ENCODE data around the gene RABL3.
"Not testable (repeated sequence)": the region's sequence is repeated elsewhere in the genome, so short reads cannot be mapped to it uniquely, and the experiment has no call there.

RABL3 gene, protein sequence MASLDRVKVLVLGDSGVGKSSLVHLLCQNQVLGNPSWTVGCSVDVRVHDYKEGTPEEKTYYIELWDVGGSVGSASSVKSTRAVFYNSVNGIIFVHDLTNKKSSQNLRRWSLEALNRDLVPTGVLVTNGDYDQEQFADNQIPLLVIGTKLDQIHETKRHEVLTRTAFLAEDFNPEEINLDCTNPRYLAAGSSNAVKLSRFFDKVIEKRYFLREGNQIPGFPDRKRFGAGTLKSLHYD

DNA sequence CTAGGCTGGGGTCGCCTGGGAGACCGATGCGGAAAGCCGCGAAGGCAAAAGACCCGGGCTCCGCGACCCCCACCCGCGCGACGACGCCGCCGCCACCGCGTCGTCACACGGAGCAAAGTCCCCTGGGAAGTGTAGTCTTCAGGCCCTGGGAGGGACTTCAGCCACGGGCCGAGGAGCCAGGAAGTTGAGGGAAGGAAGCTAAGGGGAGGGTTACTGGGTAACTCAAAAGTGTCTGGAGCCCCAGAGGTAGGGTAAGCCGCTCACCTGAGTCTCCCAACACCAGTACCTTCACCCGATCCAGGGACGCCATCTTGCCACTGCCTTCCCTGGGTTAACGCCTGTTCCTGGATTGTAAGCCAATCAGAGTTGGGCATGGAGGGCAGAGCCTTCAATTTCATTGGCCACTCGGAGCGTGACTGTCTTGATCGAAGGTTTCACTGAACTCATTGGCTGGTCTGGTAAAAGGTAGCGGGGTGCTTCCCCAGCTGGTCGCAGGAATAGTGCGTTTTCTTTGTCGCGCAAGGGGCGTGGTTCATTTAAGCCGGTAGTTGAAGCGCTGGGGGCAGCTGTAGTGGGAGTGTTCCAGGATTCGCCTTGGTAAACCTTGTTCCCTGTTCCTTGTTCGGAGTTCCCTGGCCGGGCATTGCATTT, at the start of gene RABL3, which contains the start of gene GTF2E1:
TSS of gene RABL3 (minus strand) at position 319 of the 651 bp plus-strand sequence. CDS start at position 310, 9 bp downstream.
TSS of gene GTF2E1 (plus strand) at position 547 of the 651 bp plus-strand sequence. CDS start 7,809 bp downstream, outside the sequence.
- peak; percentile 98 for DNase-seq

DNA sequence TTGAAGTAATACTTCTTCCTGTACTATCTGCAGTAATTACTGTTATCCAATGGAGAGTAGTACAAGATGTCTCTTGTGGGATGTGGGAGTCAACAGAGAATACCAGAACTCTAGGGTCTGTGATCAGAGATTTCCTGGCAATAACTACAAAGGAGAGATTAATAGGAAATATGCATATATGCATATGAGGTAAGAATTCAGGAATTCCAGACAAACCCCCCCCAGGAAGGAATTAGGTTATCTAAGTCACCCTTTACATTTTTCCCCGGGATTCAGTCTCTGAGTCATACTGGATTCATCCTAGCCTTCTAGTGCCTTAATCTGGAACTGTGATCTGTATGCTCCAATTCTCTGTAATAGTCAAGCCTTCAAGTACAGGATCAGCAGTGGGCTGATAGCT, 49.6 kb upstream of the RABL3 start:
- no peak for DNase-seq

DNA sequence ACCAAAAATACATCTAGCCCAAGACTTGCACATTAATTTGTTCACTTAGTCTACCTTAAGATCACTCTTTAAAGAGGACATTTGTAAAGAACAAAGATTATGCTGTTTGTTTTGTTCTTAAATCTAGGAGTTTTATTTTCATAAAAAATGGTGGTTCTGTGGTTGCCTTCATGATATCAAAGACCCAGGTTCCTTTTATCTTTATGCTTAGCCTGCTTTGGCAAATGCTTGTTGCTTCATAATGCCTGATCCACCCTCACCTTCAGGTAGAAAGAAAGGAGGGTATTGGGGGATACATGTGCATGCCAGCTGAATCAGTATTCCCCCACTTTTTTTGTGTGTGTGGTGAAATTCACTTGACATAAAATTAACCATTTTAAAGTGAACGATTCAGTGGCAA, 48.7 kb upstream of the RABL3 start:
- DNase-seq, result no peak

DNA sequence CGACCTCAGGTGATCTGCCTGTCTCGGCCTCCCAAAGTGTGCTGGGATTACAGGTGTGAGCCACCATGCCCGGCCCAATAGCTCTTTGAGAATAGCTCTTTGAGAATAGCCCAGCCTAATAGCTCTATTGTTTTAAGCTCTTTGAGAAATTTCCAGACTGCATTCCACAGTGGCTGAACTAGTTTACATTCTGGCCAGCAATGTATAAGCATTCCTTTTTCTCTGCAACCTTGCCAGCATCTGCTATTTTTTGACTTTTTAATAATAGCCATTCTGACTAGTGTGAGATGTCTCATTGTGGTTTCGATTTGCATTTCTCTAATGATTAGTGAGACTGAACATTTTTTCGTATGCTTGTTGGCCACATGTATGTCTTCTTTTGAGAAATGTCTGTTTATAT, 43.5 kb upstream of the RABL3 start:
- not testable (repeated sequence) for DNase-seq

DNA sequence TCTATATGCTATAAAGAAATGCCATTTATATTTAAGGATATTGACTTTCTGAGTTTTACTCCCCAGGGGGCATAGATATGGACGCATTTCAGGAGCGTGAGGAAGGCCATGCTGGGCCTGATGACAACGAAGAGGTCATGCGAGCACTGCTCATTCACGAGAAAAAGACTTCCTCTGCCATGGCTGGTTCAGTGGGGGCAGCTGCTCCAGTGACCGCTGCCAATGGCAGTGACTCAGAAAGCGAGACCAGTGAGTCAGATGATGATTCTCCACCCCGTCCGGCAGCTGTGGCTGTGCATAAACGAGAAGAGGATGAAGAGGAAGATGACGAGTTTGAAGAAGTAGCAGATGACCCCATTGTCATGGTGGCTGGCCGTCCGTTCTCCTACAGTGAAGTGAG, 38.7 kb upstream of the RABL3 start:
- DNase-seq, result no peak

DNA sequence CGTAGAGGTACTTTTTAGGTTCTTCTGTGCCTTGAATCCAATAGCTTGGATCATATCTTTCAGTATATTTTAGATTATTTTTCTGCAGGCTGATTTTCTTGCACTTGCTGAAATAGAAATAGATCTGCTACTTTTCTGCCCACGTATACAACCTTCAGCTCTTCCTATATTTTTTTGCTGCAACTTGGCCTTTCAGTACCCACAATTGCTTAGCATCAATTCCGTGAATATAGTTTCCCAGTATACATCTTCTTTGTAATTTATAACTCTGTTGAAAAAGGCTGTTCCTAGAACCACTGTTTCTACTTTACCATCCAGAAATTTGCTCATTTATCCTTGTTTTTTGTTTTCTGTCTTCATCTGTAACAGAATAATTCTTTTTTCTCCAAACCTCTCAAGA, 36.5 kb upstream of the RABL3 start:
- no peak for DNase-seq

DNA sequence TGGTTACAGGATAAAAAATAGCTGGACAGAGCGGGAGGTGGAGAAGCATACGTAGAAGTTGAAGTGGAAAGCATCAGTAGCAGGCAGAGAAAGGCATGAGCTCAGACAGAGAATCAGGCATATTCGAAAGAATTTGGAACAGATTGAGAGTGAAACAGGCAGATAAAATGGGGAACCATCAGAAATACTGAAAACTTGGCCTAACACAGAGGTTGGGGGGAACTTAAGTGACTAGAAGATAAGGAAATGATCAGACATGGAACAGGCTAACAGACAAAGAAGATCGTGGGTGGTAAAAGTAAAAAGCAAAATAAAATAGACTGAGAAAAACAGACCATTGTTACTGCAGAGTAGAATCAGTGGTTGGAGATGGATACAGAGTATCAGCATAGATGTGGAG, 33.1 kb upstream of the RABL3 start:
- no peak for DNase-seq

DNA sequence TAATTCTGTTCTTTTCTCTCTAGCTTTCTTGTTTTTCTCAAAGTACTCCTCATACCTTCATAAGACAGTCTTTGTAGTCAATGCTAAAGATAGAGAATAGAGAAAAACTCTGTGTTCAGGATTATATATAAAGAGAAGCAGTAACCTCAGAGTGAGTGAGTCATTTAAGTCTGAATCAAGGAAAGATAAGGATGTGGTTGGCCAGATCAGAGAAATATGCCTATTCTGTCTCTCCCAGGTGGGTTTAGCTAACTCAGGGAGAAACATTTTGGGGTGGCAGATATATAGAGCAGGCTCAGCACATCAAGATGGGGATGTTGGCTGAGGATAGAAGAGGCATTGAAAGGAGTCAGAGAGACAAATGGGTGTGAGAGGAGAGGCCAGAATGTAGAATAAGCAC, 31.6 kb upstream of the RABL3 start:
- DNase-seq, result no peak

DNA sequence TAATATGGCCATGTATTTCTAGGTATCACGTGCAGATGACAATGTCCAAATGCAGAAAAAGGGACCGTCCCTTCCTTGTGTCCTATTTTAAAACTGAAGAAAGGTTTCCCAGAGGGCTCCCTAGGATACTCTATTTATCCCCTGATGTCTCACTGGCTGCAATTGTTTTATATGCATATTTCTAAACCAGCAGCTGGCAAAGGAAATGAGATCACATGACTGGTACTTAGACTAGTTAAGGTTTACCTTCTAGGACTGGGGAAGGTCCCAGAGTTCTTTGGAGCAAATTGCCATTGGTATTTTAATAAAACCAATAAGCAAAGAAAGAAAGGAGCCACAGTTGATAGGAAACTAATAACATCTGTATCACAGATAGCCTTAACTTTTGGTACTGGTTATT, 29.8 kb upstream of the RABL3 start:
- no peak for DNase-seq

DNA sequence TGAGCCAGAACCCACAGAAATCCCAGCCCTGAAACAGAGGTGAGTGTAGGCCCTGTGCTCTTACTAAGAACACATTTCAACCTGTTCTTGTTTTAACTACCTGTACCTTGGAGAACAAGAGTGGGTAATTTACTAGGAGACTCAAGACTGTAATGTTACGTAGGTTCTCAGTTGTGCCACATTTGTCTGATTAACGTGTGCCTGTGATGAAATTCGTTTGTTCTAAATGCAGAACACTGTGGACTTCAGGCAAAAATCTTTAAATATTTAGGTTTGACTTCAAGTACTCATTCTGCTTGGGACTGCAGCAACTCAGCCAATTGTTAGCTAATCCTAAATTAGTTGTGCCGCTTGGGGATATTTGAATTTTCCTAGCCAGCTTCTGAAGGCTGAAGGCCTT, 28.6 kb upstream of the RABL3 start:
- no peak for DNase-seq

DNA sequence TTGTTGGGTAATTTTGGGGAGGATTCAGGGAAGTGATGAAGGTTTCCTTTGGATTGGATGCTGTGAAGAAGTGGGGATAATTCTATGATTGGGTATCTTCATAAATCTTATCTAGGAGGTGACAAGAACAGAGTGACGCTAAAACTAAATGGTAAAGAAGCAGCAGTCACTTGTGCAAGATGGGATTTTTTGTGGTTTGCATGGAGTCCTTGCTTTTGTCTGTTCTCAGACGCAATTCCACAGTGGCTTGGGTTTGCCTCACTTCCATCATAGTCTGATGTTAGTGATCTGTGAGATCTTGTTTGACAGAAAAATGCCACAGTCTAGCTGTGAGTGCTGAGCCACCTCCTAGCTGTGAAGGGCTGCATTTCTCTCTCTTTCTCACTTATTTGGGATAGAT, 27.1 kb upstream of the RABL3 start:
- DNase-seq, result no peak

DNA sequence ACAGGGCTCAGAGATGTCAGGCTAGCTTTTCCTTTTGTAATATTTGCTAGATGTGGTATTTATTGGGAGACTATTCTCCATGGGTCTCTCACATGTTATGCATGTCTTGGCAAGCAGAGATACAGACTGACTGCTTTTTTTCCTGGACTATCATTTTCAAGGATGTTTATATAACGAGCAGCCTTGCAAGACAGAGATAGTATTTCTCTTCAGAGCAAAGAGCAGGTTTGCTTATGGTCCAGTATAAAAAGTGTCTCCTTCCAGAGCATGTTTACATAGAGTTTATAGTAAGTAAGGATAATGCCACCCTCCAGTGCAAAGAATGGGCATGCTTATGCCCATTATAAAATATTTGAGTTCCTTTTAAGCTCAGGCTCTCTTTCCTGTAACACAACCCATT, 24.8 kb upstream of the RABL3 start:
- DNase-seq, result no peak

DNA sequence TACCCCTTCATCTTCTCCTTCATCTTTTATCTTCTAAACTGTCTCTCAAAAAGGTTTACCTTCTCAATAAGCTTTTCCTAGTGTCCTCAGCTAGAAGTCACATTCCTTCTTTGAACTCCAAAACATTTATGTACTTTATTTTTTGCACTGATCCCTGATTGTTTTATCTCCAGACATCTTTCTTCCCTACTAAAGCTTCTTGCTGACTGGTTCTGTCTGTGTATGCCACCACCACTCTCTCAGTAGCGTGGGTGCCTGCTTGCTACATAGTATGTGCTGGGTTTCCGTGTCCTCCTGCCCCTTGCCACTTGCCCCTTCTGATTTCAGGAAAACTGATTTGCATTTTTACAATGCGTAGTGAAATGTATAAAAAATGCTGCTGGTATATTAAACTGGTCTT, 24.3 kb upstream of the RABL3 start:
- DNase-seq, result no peak

DNA sequence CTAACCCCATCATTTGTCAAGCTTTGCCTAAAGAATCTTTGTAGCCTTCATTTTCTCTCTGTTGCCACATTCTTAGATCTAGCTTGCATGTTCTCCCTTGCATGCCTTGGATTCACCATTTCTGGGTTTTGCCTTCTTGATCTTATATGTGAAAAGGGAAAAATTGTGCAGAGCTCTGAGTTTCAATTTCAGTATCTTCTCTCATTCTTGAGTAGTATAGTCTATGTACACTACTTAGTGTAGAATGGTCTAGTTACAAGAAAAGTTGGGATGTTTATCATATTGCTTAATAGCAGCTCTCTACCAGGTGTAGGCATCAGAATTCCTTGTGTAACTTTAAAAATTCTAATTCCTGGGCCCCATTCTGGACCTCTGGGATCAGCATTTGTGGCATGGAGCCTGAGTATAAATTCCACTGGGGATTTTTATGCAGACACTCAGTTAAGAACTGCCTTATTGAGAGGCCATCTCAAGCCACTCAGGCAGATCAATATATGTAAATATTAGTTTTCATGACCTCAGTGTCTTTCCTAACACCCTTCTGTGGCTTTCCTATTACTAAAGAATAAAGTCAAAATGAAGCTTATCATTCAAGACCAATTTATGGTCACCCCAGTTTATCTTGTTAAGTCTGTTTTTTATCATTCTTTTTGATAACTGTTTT, 23.6 kb upstream of the RABL3 start:
- no peak for DNase-seq

DNA sequence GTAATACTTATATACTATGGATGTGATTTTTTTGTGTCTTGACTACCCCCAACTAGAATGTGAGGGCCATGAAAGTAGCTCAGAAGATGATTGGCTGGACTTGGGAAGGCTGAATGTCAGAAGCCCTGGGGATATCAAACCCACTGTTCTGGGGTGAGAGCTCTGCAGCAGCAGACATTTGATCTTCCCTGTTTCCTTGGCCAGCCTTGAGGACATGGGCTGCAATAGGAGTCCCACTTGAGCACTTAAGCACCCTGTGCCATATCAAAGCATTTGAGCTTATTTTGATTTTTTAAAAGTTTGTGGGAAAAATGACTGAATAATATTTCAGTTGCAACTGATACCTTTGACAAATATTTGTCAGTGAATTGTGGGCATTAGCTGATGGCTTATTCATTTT, 21.9 kb upstream of the RABL3 start:
- DNase-seq, result no peak

DNA sequence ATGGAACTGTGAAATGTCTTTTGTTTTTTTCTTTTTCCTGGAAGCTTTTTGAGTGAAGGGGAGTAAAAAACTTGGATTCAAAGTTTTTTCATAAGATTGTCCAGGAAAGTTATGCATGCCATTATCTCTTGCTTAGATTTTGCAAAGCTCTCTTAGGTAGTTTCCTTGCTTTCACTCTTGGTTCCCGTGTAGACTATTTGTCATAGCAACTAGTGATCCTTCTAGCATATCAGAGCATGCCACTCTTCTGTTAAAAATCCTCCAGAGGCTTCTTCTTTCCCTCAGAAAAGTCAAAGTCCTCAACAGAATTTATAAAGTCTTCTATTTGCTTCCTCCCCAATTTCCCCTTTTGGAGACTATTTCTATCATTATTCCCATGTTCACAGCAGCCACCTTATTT, 21.3 kb upstream of the RABL3 start:
- DNase-seq, result no peak

DNA sequence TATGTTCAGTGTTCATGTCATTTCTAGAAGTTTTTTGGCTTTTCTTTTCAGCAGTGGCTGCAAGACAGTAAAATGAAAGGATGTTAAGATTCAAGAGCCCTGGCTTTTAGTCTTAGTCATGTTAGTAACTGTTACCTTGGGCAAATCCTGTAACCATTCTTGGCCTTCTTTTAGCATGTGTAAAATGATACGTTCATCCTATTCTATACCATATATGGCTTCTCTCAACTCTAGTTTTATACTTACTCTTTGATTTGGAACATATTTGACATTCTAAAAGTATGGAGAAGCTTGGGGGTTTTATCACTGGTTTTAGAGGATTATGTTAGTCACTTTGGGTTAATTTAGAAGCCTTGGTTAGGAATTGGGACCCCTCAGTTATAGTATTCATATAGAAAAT, 20.3 kb upstream of the RABL3 start:
- DNase-seq, result no peak

DNA sequence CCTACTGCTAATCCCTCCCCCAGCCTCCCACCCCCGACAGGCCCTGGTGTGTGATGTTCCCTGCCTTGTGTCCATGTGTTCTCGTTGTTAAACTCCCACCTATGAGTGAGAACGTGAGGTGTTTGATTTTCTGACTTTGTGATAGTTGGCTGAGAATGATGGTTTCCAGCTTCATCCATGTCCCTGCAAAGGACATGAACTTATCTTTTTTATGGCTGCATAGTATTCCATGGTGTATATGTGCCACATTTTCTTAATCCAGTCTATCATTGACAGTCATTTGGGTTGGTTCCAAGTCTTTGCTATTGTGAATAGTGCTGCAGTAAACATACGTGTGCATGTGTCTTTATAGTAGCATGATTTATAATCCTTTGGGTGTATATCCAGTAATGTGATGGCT, 16.2 kb upstream of the RABL3 start:
- DNase-seq, result not testable (repeated sequence)

DNA sequence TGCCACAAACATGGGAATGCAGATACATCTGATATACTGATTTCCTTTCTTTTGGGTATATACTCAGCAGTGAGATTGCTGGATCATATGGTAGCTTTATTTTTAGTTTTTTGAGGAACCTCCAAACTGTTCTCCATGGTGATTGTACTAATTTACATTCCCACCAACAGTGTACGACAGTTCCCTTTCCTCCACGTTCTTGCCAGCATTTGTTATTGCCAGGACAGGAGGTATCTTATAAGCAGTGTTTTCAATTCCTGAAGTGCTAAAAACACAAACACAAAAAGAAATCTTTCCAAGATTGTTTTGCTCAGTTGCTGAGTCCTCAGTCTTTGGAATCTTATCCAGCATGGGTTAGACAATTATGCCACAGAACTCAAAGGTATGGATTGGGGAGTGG, 13.7 kb upstream of the RABL3 start:
- DNase-seq, result no peak

DNA sequence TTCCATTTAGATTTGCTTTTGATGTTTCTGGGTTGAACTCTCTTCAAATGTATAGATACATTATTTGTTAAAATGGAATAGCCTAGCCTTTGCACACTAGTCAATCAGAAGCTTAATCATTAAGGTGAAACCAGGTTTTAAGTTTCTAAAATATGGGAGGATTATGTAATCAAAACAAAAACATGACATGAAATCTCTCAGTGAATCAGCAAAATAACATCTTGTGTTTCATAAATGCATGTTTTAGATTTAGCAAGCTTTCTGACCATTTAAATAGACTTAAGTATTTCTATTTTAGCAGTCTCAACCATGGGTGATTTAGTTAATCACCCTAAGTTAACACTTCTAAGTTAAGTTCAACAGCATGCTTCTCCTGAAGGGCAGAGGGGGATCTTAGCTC, 11.5 kb upstream of the RABL3 start:
- no peak for DNase-seq

DNA sequence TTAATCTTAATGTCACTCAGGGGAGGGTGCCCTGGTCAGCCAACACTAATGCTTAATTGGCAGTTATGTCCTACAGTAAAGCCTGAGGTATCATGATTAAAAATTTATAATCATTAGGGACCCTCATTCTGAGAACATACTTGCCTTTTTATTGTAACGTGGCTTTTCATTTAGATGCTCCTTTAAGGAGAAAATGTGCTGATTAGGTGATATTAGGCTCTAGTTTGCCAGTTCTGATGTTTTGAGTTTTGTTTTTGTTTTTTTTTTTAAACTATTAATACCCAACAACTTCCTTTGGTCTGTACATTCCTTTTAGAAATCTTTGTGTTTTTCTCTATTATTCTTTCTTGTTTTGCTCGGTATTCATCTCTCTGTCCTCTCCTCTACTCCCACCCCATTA, 10.5 kb upstream of the RABL3 start:
- DNase-seq, result no peak

DNA sequence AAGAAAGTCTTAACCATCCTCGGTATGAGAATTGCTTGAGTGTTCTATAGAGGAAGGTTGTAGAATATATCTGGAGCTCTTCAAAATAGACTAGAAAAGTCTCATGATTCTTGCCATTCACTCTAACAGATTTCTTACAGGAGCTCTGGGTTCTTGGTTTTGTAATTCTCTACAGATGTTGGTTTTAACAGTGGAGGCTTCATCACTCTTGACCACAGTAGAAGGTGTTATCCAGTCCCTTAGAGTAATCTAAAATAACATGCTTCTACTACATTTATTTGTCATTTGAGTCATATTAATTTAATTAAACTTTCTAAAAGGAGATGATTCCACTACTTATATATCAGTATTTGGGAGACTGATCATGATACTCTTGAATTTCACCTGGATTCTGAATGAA, 9.9 kb upstream of the RABL3 start:
- no peak for DNase-seq

DNA sequence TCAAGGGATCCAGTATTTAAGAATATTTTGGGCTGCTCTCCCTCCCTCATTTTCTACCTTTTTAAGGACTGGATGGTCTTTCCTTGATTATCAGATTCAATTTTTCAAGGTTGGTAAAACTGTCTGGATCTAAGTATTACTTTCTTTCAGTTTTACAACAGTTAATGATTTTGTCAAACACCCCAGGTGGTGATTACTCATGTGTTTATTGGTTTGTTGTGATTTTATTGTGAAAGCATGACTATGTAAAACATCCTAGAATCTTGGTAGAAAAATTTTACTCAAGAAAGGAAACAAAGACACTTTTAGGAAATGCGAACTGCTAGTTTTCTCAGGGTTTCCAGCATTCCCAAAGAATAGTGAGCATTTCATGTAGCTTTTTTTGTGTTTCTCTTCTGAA, 7.5 kb upstream of the RABL3 start:
- DNase-seq, result no peak

DNA sequence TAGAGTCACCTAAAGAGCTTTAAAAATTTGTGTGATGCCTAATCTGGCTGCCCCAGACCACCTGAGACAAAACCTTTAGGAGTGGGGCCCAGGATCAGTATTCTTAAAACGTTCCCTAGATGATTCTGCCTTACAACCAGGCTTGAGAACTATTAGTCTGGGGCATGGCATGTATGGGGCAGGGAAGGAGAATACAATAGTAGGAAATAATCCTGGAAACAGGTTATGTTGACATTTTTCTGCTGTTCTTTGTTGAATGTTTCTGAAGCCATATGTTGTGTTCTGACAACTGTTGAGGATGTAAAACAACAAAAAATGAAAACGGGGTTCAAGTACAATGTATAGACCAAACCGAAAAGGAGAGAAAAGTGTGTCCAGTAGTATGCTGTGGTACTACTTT, 3.1 kb upstream of the RABL3 start:
- no peak for DNase-seq

Measured in GDM1 (cell line).